KMS-11 (cell line): ENCODE data around the gene COL5A3.
"Not testable (repeated sequence)": the region's sequence is repeated elsewhere in the genome, so short reads cannot be mapped to it uniquely, and the experiment has no call there.

Experiments
- H2AFZ ChIP-seq: fragments of 200-600 bp; sonication (generic); 2 replicates; pipeline ENCODE4 v1.6.1; 2016; ENCODE audit warnings: antibody characterized with exemption, mixed run types, low read depth
- H3K27ac ChIP-seq: fragments of 200-600 bp; sonication (generic); 2 replicates; pipeline ENCODE4 v1.6.1; 2016; ENCODE audit warnings: mild to moderate bottlenecking, mixed run types
- H3K27me3 ChIP-seq: fragments of 200-600 bp; sonication (generic); 2 replicates; pipeline ENCODE4 v1.6.1; 2017; ENCODE audit warnings: mild to moderate bottlenecking, low read depth, mixed run types, moderate library complexity; ENCODE audit not compliant: insufficient read depth
- H3K36me3 ChIP-seq: fragments of 200-600 bp; sonication (generic); 2 replicates; pipeline ENCODE4 v1.6.1; 2017; ENCODE audit warnings: mild to moderate bottlenecking, mixed run types; ENCODE audit not compliant: insufficient read depth
- H3K4me1 ChIP-seq: fragments of 200-600 bp; sonication (generic); 2 replicates; pipeline ENCODE4 v1.6.1; 2016; ENCODE audit warnings: mild to moderate bottlenecking, low read depth, mixed run types; ENCODE audit not compliant: poor library complexity, severe bottlenecking
- H3K4me2 ChIP-seq: fragments of 200-600 bp; sonication (generic); 2 replicates; pipeline ENCODE4 v1.7.0; 2016; ENCODE audit warnings: mild to moderate bottlenecking, mixed run types
- H3K4me3 ChIP-seq: fragments of 200-600 bp; sonication (generic); IDR thresholded peaks from 2 replicates; pipeline ENCODE4 v1.6.1; 2017; ENCODE audit warnings: low read depth, low read length, mixed read lengths; ENCODE audit not compliant: insufficient read depth
- H3K79me2 ChIP-seq: fragments of 200-600 bp; sonication (generic); 2 replicates; pipeline ENCODE4 v1.6.1; 2016; ENCODE audit warnings: low read depth, mixed run types; ENCODE audit not compliant: insufficient read depth
- H3K9ac ChIP-seq: fragments of 200-600 bp; sonication (generic); 2 replicates; pipeline ENCODE4 v1.6.1; 2016; ENCODE audit warnings: mild to moderate bottlenecking, mixed run types
- H4K20me1 ChIP-seq: fragments of 200-600 bp; sonication (generic); 2 replicates; pipeline ENCODE4 v1.6.1; 2016; ENCODE audit warnings: mild to moderate bottlenecking, mixed run types; ENCODE audit not compliant: insufficient read depth
- CTCF ChIP-seq: fragments of 200-600 bp; sonication (generic); conservative IDR thresholded peaks from 2 replicates; pipeline ENCODE4 v1.6.1; 2017; ENCODE audit warnings: low read depth, mild to moderate bottlenecking, antibody characterized with exemption, low read length, moderate library complexity, mixed read lengths

The COL5A3 gene

GRCh38 chr19:9952276-9952675 is 58.0 kb downstream of the COL5A3 start:
- TF ChIP-seq CTCF: no peak
- Histone ChIP-seq H3K36me3 (no peaks in the 10 kb centered on the region), H3K9ac (no peak overlapping the region)

GRCh38 chr19:9947441-9947840 is 62.9 kb downstream of the COL5A3 start:
- Histone ChIP-seq H3K36me3 (no peaks in the 10 kb centered on the region), H3K27ac (no peak overlapping the region), H3K4me1 (no peaks in the 10 kb centered on the region), H2AFZ (no peak overlapping the region), H3K4me2 (no peak overlapping the region), H3K9ac (no peak overlapping the region), H3K79me2 (no peaks in the 10 kb centered on the region), H3K4me3 (no peak overlapping the region), H4K20me1 (no peaks in the 10 kb centered on the region), H3K27me3 (peaks cover 28% of the 10 kb centered on the region; the same call in 1 of the 2 replicates)
- TF ChIP-seq CTCF: no peak

More at GRCh38 chr19:9952276-9952675, 58.0 kb downstream of the COL5A3 start:
- Histone ChIP-seq H3K4me1 (no peaks in the 10 kb centered on the region), H3K79me2 (no peaks in the 10 kb centered on the region), H2AFZ (no peak overlapping the region), H4K20me1 (no peaks in the 10 kb centered on the region), H3K27me3 (peaks cover 35% of the 10 kb centered on the region; the same call in 1 of the 2 replicates), H3K27ac (no peak overlapping the region), H3K4me3 (no peak overlapping the region), H3K4me2 (no peak overlapping the region)

GRCh38 chr19:9946528-9947125 is 63.7 kb downstream of the COL5A3 start:
- H3K4me1 ChIP-seq, H4K20me1 ChIP-seq, H3K27ac ChIP-seq, H3K4me3 ChIP-seq, H3K4me2 ChIP-seq, H3K79me2 ChIP-seq, H3K36me3 ChIP-seq, H2AFZ ChIP-seq, H3K9ac ChIP-seq: not testable (repeated sequence)
- peaks cover 29% of the 10 kb centered on the region for H3K27me3 ChIP-seq

GRCh38 chr19:9945319-9945966 is 64.9 kb downstream of the COL5A3 start:
- Histone ChIP-seq H3K27ac (no peak overlapping the region), H3K36me3 (no peaks in the 10 kb centered on the region), H3K4me1 (no peaks in the 10 kb centered on the region), H3K27me3 (peaks cover 18% of the 10 kb centered on the region), H3K4me3 (no peak overlapping the region), H2AFZ (no peak overlapping the region), H3K4me2 (no peak overlapping the region), H3K79me2 (no peaks in the 10 kb centered on the region), H4K20me1 (no peaks in the 10 kb centered on the region), H3K9ac (no peak overlapping the region)
- TF ChIP-seq CTCF: no peak

GRCh38 chr19:9943744-9944143 is 66.6 kb downstream of the COL5A3 start:
- Histone ChIP-seq H3K27ac (no peak overlapping the region), H3K4me3 (no peak overlapping the region), H3K9ac (no peak overlapping the region), H2AFZ (no peak overlapping the region), H3K4me1 (no peaks in the 10 kb centered on the region), H3K79me2 (no peaks in the 10 kb centered on the region), H3K36me3 (no peaks in the 10 kb centered on the region), H3K27me3 (peaks cover 20% of the 10 kb centered on the region), H3K4me2 (no peak overlapping the region), H4K20me1 (no peaks in the 10 kb centered on the region)
- no peak for TF ChIP-seq CTCF
